Transverse colon (tissue), 4 donors: ENCODE data around the gene ZNF273.
"Not testable (repeated sequence)": the region's sequence is repeated elsewhere in the genome, so short reads cannot be mapped to it uniquely, and the experiment has no call there.

ENCODE experiments used
- CTCF ChIP-seq, 5 experiments: fragments of 200-600 bp in 3 of 5; fragments of 450-650 bp in 2 of 5; sonication (generic) in 3 of 5; IDR thresholded peaks; 1 replicate in 2 of 5; 2 replicates in 3 of 5; pipeline ENCODE4 v1.5.1; 2016 to 2017; ENCODE audit warnings: antibody characterized with exemption in 5 of 5, inconsistent platforms in 3 of 5, mild to moderate bottlenecking in 2 of 5, moderate library complexity in 1 of 5
- POLR2A ChIP-seq: fragments of 450-650 bp; IDR thresholded peaks from one replicate; pipeline ENCODE4 v1.6.1; 2016; ENCODE audit warnings: antibody characterized with exemption, mild to moderate bottlenecking, moderate library complexity
- POLR2AphosphoS5 ChIP-seq, 3 donors: sonication (generic); formaldehyde crosslinking; IDR thresholded peaks; one replicate each; pipeline ENCODE4 v1.6.1; 2016; ENCODE audit warnings: antibody characterized with exemption in 3 of 3

- TF ChIP-seq CTCF (IDR thresholded peaks at IDR 0.05); POLR2A; POLR2AphosphoS5 (IDR thresholded peaks at IDR 0.05): not testable (repeated sequence)
Measured at GRCh38 chr7:64948774-64949173, 45.7 kb downstream of the ZNF273 start.
